Stimulated activated CD8-positive, alpha-beta memory T cell treated with anti-CD3 and anti-CD28 coated beads, Interleukin-12 subunit alpha, Interleukin-12 subunit beta, amount 100 ng/mL, for 4 hours (primary cell): ENCODE data around the gene PAK3.

ENCODE experiments used
- DNase-seq: peaks from one replicate; pipeline ENCODE4 v3.0.0-alpha.2; 2020; ENCODE audit warnings: low read depth

PAK3 gene

DNA sequence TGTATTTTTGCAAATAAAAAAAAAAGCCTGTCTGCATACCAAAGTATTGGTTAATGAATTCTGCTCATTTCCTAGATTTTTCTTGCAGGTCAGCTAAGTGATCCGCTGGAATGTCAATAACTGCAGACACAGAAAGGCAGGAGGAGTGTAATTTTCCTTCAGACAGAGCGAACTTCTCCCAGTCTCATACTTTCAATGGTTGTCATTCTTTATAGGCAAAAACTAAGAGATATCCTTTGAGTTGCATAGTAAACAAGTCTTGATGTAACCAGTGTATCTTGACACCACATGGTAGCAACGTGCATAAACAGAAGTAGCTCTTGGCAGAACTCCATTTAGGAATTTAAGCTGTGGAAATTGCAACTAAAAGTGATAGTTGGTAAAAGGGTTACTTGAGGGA is 166.1 kb downstream of the PAK3 start:
- no peak for DNase-seq

DNA sequence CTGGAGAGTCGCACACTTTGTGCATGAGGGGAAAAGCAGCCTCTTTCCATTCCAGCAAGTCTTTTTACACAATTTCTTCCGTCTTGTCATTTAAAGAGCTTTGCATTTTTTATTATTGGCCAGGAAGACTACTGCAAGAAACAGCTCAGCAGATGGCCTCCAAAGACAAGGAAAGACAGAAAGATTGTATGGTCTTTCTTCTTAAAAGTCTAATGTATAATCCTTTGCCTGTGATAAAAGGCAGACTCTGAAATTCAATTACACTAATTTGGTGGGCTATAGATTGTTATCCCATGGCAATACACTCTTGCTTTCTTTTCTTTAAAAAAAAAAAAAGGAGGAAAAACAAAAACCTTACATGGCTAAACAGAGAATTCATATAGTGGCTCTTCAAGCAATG is 168.4 kb downstream of the PAK3 start:
- no peak for DNase-seq

DNA sequence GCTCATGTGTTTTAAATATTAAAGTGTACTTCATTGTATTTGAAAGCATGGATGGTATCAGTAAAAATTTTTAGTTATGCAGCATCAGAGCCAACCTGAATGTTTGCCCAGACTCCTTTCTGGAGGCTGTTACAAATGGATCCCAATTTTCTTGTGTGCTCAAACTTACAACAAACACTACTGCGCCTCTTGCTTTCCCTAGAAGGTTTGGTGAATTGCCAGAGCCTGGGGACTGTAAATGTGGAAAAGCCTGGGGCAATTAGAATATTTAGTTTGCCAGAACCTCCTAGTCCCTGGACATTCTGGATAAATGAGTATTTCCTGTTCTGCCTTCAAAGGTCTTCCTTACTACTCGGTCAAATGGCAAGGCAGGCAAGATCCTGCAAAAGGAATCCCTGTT is 169.5 kb downstream of the PAK3 start:
- no peak for DNase-seq

DNA sequence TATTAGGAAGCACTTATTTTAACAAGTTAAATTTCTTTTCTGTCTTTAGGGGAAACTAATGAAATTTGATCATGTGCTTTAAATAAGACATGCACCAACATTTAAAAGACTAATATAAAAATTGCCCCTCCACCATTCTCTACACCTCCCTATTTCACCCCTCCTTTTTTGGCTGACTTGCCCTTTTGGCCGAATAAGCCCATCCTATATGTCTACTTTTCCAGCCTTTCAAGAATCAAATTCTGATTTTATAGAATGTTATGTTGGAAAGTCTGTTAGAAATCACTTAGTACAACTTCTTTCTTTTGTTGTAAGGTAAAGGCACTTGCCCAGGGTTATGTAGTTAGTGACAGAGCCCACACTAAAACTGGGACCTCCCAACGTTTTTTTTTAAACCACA is 172.5 kb downstream of the PAK3 start:
- DNase-seq = no peak

DNA sequence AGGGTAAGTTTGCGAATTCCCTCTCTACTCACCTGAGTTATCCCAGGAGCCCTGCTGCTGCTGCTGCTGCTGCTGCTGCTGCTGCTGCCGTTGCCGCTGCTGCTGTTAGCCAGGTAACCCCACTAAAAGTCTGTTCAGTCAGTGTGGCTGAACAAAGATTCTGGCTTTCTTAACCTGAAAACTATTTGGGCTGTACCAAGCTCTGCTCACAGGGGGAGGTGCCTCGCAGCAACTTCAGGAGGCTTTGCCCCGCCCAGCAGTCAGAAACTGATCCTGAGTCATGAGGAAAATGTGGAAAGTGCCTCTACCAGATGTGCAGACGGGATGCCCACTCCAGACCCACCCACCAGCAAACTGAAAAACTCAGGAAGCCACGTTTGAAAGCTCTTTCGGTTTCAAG is 174.3 kb downstream of the PAK3 start, which contains the start of gene CAPN6:
Gene CAPN6, minus strand, starts transcription at position 145 of the 400 bp plus-strand sequence. CDS start 6,547 bp downstream, outside the sequence.
- DNase-seq = no peak
